ENCODE results near the gene IFT74. TPM values are rescaled to one million over a fixed set of nuclear protein-coding genes. Genes with fewer than 3 reads are reported as not detected.
A peak's percentile ranks its signal among the peaks of the same experiment; 100 is the strongest.

Gene IFT74
- total and polyA plus RNA-seq, 2 of the 13 experiments (the other 11 are each of a cell fraction or from before 2014, with no cell fraction given) = 4.2 to 12.3 TPM

DNA sequence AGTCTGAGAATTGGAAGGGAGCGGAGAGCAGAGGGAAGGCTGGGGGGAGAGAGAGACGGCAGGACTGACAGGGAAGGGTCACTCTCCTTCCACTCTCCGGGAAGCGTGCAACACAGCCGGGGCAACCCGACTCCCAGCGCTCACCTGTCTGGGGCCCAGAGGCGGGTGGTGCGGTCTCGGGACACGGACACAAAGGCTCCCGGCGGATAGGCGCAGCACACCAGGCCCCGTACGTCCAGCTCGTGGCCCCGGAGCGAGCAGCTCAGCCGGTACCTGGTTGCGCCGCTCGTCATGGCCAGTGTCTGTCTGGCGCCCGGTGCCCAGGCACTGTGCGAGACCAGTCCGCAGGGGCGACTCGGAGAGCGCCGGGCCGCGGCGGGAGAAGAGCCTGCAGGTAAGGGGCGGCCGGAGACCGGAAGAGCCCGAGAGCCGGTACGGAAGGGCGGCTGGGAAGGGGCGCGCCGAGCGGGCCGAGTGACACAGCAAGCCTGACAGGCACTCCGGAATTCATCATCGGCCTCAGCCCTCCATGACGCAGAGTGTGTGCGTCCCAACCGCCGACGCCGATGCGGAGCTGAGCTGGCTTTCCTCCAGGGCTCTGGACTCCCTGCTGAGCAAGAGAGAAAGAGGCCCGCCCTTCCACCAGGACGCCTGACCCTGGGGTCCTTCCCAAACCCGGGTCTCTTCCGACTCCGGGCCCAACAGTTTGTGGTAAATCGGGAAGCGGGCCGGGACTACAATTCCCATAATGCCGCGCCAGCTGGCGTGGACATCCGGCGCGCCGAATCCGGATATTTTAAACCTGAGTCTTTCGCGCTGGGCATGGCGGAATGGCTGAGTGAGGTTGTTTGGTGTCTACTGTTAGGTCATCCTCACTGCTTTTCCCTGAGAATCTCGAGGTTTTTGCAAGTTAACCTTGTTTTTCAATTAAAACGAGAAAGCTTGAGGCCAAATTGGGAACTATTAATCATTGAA lies 9.2 kb upstream of the IFT74 start, which contains the start of gene PLAA (continued):
- TF ChIP-seq ZBTB42 (CRISPR knock-in tag; IDR thresholded peaks at IDR 0.05) (peak; percentile 60; the same call in 1 of the 2 replicates), ARNT (IDR thresholded peaks at IDR 0.05) (no peak), POLR2AphosphoS2 (IDR thresholded peaks at IDR 0.05; ENCODE audit: low read depth, low read length) (no peak), ZNF562 (CRISPR knock-in tag; IDR thresholded peaks at IDR 0.05; ENCODE audit: borderline replicate concordance) (no peak), ZNF230 (CRISPR knock-in tag; IDR thresholded peaks at IDR 0.05) (no peak), NBN (conservative IDR thresholded peaks at IDR 0.05) (no peak), ZNF207 (IDR thresholded peaks at IDR 0.05; ENCODE audit: borderline replicate concordance) (no peak), KMT2A (CRISPR knock-in tag; IDR thresholded peaks at IDR 0.05) (peak; percentile 94), TBX2 (CRISPR knock-in tag; IDR thresholded peaks at IDR 0.05; ENCODE audit: borderline replicate concordance) (peak; percentile 70; the same call in 1 of the 2 replicates)
- TF ChIP-seq, protein P1, sequence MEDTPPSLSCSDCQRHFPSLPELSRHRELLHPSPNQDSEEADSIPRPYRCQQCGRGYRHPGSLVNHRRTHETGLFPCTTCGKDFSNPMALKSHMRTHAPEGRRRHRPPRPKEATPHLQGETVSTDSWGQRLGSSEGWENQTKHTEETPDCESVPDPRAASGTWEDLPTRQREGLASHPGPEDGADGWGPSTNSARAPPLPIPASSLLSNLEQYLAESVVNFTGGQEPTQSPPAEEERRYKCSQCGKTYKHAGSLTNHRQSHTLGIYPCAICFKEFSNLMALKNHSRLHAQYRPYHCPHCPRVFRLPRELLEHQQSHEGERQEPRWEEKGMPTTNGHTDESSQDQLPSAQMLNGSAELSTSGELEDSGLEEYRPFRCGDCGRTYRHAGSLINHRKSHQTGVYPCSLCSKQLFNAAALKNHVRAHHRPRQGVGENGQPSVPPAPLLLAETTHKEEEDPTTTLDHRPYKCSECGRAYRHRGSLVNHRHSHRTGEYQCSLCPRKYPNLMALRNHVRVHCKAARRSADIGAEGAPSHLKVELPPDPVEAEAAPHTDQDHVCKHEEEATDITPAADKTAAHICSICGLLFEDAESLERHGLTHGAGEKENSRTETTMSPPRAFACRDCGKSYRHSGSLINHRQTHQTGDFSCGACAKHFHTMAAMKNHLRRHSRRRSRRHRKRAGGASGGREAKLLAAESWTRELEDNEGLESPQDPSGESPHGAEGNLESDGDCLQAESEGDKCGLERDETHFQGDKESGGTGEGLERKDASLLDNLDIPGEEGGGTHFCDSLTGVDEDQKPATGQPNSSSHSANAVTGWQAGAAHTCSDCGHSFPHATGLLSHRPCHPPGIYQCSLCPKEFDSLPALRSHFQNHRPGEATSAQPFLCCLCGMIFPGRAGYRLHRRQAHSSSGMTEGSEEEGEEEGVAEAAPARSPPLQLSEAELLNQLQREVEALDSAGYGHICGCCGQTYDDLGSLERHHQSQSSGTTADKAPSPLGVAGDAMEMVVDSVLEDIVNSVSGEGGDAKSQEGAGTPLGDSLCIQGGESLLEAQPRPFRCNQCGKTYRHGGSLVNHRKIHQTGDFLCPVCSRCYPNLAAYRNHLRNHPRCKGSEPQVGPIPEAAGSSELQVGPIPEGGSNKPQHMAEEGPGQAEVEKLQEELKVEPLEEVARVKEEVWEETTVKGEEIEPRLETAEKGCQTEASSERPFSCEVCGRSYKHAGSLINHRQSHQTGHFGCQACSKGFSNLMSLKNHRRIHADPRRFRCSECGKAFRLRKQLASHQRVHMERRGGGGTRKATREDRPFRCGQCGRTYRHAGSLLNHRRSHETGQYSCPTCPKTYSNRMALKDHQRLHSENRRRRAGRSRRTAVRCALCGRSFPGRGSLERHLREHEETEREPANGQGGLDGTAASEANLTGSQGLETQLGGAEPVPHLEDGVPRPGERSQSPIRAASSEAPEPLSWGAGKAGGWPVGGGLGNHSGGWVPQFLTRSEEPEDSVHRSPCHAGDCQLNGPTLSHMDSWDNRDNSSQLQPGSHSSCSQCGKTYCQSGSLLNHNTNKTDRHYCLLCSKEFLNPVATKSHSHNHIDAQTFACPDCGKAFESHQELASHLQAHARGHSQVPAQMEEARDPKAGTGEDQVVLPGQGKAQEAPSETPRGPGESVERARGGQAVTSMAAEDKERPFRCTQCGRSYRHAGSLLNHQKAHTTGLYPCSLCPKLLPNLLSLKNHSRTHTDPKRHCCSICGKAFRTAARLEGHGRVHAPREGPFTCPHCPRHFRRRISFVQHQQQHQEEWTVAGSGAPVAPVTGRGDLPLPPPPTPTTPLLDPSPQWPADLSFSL (CRISPR knock-in tag; IDR thresholded peaks at IDR 0.05) = no peak
- TF ChIP-seq, protein P2, sequence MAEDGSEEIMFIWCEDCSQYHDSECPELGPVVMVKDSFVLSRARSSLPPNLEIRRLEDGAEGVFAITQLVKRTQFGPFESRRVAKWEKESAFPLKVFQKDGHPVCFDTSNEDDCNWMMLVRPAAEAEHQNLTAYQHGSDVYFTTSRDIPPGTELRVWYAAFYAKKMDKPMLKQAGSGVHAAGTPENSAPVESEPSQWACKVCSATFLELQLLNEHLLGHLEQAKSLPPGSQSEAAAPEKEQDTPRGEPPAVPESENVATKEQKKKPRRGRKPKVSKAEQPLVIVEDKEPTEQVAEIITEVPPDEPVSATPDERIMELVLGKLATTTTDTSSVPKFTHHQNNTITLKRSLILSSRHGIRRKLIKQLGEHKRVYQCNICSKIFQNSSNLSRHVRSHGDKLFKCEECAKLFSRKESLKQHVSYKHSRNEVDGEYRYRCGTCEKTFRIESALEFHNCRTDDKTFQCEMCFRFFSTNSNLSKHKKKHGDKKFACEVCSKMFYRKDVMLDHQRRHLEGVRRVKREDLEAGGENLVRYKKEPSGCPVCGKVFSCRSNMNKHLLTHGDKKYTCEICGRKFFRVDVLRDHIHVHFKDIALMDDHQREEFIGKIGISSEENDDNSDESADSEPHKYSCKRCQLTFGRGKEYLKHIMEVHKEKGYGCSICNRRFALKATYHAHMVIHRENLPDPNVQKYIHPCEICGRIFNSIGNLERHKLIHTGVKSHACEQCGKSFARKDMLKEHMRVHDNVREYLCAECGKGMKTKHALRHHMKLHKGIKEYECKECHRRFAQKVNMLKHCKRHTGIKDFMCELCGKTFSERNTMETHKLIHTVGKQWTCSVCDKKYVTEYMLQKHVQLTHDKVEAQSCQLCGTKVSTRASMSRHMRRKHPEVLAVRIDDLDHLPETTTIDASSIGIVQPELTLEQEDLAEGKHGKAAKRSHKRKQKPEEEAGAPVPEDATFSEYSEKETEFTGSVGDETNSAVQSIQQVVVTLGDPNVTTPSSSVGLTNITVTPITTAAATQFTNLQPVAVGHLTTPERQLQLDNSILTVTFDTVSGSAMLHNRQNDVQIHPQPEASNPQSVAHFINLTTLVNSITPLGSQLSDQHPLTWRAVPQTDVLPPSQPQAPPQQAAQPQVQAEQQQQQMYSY (CRISPR knock-in tag; IDR thresholded peaks at IDR 0.05) = no peak; the same call in none of the 2 replicates
- TF ChIP-seq, protein P3, sequence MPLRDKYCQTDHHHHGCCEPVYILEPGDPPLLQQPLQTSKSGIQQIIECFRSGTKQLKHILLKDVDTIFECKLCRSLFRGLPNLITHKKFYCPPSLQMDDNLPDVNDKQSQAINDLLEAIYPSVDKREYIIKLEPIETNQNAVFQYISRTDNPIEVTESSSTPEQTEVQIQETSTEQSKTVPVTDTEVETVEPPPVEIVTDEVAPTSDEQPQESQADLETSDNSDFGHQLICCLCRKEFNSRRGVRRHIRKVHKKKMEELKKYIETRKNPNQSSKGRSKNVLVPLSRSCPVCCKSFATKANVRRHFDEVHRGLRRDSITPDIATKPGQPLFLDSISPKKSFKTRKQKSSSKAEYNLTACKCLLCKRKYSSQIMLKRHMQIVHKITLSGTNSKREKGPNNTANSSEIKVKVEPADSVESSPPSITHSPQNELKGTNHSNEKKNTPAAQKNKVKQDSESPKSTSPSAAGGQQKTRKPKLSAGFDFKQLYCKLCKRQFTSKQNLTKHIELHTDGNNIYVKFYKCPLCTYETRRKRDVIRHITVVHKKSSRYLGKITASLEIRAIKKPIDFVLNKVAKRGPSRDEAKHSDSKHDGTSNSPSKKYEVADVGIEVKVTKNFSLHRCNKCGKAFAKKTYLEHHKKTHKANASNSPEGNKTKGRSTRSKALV (CRISPR knock-in tag; IDR thresholded peaks at IDR 0.05) = peak; percentile 61; the same call in 1 of the 2 replicates

Data from HepG2 (cell line).